ENCODE measurements around the gene C10orf67.

The C10orf67 gene

DNA sequence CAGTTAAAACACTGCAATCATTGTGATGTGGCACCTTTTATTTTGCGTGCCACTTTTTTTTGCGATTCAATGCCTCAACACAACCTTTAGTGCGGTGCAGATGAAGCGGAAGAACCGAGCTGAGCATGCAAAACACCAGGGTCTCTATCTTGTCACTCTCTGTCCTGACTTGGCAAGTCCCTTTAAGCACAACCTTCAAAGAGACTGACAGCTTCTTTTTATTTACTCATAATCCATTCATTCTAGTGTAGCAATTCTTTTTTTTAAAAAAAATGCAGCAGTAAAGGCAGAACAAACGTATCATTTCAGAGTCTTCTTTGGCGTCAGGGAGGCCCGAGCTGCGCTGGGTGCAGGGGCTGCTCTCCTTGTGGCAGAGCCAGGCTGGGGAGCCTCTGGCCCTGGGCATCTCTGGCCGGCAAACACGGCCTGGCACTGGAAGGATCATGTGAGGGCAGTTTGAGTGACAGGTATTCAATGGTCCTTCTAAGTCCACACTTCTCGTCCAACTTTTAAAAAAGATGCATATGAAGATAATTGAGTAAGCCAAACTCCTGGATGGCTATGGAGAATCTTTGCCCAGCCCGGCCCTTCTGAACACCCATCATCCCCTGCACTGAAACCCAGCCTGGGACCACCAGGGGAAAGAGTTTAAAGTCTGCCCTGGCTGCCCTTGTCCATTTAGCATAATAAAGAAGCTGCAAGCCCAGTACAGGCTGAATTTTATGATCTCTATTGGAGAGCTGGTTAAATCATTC lies 148.6 kb downstream of the C10orf67 start:
- no peak for DNase-seq (ENCODE audit: low read depth)

GRCh38 chr10:23194966-23195845 lies 149.4 kb downstream of the C10orf67 start:
- no peak for DNase-seq (ENCODE audit: low read depth)

- DNase-seq (ENCODE audit: low read depth): no peak
Measured at GRCh38 chr10:23194471-23194965, 150.1 kb downstream of the C10orf67 start.

DNA sequence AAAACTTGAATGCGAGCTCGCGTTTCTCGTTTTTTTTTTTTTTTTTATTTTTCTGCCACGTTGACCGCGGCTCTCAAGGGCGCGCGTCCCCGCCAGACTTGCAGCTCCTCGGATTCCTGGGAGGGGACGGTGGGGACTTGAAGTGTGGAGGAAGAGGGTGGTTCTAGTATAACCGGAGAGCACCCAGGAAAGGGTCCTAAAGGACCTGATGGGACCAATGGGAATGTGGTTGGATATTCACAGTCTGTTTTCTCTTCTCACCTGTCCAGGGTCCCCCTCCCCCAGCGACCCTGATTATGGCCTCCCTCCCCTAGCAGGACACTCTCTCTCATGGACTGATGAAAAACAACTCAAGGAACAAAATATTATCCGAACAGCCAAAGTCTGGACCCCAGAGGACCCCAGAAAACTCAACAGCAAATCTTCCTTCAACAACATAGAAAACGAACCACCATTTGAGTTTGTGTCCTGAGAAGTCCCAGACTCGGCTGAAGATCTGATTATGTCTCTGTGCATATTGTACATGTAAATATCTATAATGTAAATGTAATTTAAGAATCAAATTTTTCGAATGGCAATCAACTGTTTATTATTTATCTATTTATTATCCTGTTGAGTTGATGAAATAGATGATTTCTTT lies 151.0 kb downstream of the C10orf67 start:
- no peak for DNase-seq (ENCODE audit: low read depth)

- DNase-seq (ENCODE audit: low read depth): no peak
Measured at GRCh38 chr10:23192712-23193434, 151.7 kb downstream of the C10orf67 start.

GRCh38 chr10:23191764-23192711 lies 152.6 kb downstream of the C10orf67 start, which contains the start of gene PTF1A:
PTF1A (plus strand) TSS chr10:23192312; CDS start chr10:23192531, 219 bp downstream.
- DNase-seq (ENCODE audit: low read depth): no peak

DNA sequence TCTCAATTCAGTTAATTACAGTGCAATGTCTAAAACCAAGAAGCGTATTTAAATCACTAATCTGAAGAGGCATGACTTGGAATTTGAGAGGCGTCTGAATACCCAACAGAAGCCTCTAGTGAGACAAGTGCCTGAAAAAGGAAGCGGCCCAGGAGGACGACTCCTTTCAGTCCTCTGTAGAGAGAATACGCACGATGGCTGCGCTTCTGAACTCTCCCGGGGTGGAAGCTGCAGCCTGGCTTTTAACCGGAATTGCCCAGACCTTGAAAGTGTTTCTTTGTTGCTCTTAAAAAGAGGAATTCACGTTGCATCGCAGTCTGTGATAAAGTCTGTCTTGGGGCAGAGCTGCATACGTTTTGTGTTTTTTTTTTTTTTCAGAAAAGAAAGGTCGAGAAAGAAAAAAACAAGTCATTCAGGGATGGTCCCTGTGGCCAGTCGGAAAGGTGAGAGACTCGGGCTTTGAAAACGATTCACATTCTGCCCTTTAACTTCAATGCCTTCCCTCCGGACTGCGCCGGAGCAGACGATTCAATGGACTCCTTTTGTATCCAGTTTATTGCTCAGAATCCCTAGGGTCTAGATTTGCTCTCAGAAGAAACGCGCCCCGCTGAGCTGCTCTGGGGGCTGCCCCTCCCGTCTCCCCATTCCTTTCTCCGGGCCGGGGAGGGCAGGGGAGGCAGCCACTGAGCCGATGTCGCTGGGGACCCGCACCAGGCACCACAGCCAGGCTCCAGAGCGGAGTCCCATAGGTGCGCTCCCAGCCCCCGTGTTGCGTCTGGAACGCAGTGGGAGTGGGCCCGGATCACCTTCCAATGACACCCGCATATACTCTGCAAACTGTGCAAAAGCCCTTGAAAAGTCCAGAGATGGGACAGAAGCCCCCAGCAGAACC lies 153.5 kb downstream of the C10orf67 start:
- no peak for DNase-seq (ENCODE audit: low read depth)

DNA sequence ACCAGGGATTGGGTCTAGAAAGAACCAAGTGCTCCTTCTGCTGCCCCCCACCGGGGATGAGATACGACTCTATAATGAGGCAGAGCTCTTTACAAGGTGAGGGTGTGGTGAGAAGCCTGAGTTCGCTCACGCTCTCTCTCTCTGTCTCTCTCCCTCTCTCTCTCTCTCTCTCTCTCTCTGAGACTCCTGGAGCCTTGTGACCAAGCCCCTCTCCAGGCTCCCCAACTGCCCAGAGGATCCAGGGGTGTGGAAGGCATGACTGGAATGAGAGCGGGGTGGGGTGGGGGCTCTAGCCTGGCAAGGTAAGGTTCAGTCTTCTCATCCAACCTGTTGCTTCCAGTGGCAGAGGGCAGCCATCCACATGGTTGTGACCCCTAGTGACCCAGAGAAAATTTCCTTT lies 155.6 kb downstream of the C10orf67 start:
- DNase-seq (ENCODE audit: low read depth): no peak

DNA sequence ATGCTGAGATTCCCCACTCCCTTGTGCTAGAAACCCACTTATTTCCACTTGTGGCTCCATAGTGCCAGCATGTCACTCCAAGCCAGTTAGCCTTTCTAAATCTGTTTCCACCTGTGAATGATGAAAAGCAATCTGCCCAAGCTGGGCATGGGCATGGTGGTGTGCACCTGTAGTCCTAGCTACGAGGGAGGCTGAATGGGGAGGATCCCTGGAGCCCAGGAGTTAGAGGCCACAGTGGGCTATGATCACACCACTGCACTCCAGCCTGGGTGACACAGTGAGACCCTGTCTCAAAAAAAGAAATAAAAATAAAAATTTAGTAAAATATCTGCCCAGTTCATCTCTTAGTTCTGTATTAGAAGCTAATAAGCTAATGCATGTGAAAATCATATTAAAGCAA lies 157.4 kb downstream of the C10orf67 start:
- no peak for DNase-seq (ENCODE audit: low read depth)

DNA sequence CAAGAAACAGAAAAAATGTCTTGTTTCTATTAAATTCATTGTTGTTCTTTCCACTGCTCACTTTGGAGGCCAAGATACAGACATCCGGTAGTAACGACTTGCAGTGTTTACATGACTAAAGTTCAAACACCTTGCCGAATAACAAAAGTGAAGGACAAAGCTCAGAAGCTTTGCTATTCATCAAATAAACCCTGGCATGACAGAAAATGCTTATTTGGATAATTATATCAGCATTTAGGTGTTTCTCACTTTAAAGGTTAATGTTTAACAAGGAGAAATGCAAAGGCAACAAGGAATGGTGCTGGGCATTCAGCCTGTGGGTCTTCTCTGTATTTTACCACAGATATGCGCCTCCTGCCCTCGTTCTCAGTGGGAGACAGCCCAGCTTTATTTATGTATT lies 157.9 kb downstream of the C10orf67 start:
- no peak for DNase-seq (ENCODE audit: low read depth)

DNA sequence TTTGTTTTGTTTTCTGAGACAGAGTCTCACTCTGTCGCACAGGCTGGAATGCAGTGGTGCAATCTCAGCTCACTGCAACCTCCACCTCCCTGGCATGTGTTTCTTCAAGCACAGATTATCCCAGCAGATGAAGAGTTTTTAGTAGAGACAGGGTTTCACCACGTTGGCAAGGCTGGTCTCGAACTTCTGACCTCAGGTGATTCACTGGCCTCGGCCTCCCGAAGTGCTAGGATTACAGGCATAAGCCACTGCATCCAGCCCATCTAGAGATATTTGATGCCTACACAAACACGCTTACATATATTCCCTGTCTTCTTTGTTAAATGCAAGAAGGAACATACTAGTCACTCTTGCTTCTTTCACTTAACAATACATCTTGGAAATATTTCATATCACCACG lies 158.4 kb downstream of the C10orf67 start:
- DNase-seq (ENCODE audit: low read depth): no peak

- no peak for DNase-seq (ENCODE audit: low read depth)
Measured at GRCh38 chr10:23174977-23175512, 169.6 kb downstream of the C10orf67 start.

DNA sequence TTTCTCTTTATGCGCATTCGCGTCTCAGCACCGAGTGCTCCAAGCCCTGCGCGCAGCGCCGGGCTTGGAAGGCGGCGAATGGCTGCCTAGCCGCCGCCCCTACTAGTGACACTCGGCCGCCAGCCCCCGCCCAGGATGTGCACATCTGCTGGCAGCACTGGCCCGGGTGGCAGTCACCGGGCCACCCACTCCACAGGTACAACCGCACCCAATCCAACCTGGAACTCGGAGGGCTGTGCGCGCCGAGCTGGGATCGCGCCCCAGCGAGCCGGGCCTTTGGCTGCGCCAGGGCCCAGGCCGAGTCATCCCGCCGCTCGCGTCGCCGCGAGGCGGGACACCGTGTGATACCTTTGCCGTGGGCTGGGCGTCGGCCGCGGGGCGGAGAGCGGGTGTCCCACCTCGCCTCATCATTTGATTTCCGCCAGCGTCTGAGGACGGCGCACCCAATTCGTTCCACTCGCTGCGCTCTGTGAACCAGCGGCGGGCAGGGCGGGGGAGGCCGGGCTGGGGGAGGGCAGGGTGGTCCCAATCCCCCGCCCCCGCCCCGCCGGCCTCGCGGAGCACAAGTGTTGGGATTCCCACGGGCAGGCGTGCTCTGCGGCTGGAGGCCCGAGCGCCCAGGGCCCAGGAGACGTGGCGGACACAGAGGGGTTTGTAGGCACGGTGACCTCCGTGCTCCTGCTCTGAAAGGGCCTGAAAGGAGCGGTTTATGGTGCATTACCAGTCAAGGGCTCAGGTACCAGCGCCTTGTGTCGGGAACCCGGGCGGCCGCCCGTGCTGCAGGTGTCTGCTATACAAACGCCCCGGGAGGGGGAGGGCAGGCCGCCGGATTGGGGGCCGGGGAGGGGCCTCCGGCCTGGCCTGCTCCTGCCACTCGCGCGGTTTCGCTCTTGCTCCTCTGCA lies 170.3 kb downstream of the C10orf67 start:
- DNase-seq (ENCODE audit: low read depth): no peak

GRCh38 chr10:23173214-23174073 lies 171.2 kb downstream of the C10orf67 start:
- no peak for DNase-seq (ENCODE audit: low read depth)

DNA sequence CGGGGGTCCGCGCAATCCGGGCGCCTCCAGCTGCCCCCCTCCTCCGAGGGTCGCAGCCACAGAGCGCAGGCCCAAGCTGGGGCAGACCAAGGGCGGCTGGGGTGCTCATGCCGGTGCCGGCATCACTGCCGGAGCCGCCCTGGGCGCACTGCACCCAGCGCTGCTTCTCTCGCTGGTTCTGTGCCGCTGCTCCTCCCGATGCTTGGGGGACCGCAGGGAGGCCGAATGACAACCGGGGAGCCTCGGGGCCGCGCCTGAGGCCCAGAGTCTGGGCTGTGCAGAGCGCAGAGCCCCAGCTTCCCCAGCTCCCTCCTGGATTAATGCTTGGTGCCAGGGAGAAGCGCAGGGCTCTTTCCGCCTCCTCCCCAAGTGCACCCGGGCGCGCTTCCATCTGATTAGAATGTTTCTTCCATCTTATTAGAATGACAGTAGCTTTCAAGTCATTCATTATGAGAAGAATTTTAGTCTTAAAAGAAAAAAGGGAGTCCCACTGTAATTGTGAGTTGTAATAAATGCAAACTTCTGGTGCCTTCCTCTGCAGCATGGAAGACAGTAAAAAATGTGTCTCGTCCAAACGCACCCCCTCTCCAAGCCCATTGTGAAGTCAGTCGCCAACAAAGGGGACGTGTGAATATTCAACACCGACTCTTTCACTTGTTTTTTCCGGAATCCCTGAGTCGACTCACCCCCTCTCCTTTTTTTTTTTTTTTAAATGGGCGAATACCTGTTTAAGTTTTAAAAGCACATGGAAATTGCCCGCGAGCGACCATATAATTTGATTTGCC lies 172.0 kb downstream of the C10orf67 start:
- DNase-seq (ENCODE audit: low read depth): no peak

- DNase-seq (ENCODE audit: low read depth): no peak
Measured at GRCh38 chr10:23171232-23171876, 173.2 kb downstream of the C10orf67 start.
